HepG2 (cell line): ENCODE results near the gene GFOD1. TPM values are rescaled to one million over a fixed set of nuclear protein-coding genes. Genes with fewer than 3 reads are reported as not detected.

Experiments
- ATAC-seq: fragments of 200-7000 bp; cut with Tn5 transposase; 3 replicates; pipeline ENCODE4 v1.9.1; 2020; ENCODE audit warnings: mild to moderate bottlenecking, moderate library complexity
- BruUV-seq: library from RNA; stranded (reverse); fragments of 400-500 nt; replicated peaks from 2 replicates; lab custom pipeline; 2021; lab: Mats Ljungman, UMichigan
- CTCF ChIA-PET: fragments of 300-600 bp; formaldehyde crosslinking; extraction: SDS; loops from one replicate; lab custom pipeline; 2021; ENCODE audit warnings: low total read pairs, inconsistent platforms, low intra/inter-chr PET ratio; lab: Yijun Ruan, JAX
- POLR2A ChIA-PET: fragments of 350-600 bp; sonication (Branson Sonifier 250); formaldehyde crosslinking; loops from one replicate; lab custom pipeline; 2020; ENCODE audit warnings: antibody characterized with exemption, inconsistent platforms; lab: Yijun Ruan, JAX
- DNase-seq: peaks from one replicate; pipeline ENCODE4 v3.0.0-alpha.2; 2015; ENCODE audit warnings: low spot score
- FAIRE-seq: peaks from 3 replicates; lab custom pipeline; 2011; peaks lifted over from hg19 to GRCh38; lab: Jason Lieb, UNC
- H2AFZ ChIP-seq: one replicate; pipeline ENCODE4 v1.6.1; 2011; ENCODE audit warnings: low read length, inconsistent platforms
- H3K27ac ChIP-seq: fragments of 300-600 bp; 3 replicates; pipeline ENCODE4 v1.8.0; 2011; ENCODE audit warnings: mixed run types, mild to moderate bottlenecking, mixed read lengths, low read length, inconsistent platforms; ENCODE audit not compliant: insufficient read depth; ENCODE audit errors: extremely low read length
- H3K27me3 ChIP-seq, 2 experiments: fragments of 200-600 bp in 1 of 2; 2 replicates in 1 of 2; 3 replicates in 1 of 2; pipeline versions ENCODE4 v1.6.0 to v1.8.0; 2011; ENCODE audit warnings: low read length in 2 of 2, mild to moderate bottlenecking in 2 of 2, moderate library complexity in 2 of 2, inconsistent platforms in 1 of 2; ENCODE audit not compliant: insufficient read depth in 2 of 2, control insufficient read depth in 1 of 2
- H3K36me3 ChIP-seq, 2 experiments: fragments of 200-600 bp in 1 of 2; replicated peaks in 1 of 2; 2 replicates in 1 of 2; 3 replicates in 1 of 2; pipeline versions ENCODE4 v1.5.1 to v1.8.0; 2011; ENCODE audit warnings: low read length in 2 of 2, inconsistent platforms in 1 of 2; ENCODE audit not compliant: insufficient read depth in 2 of 2, control insufficient read depth in 1 of 2
- H3K4me1 ChIP-seq: 2 replicates; pipeline ENCODE4 v1.5.1; 2012; ENCODE audit warnings: low read length, inconsistent platforms; ENCODE audit not compliant: insufficient read depth
- H3K4me2 ChIP-seq: 2 replicates; pipeline ENCODE4 v1.6.0; 2011; ENCODE audit warnings: low read depth, low read length, inconsistent platforms
- H3K4me3 ChIP-seq, 3 experiments: fragments of 200-600 bp in 1 of 3; sonication (generic), shearing (Covaris generic) in 1 of 3; replicated peaks in 1 of 3; 2 replicates each; pipeline ENCODE4 v1.5.1; 2011 to 2016; ENCODE audit warnings: low read length in 3 of 3, inconsistent platforms in 2 of 3, low read depth in 2 of 3, mild to moderate bottlenecking in 2 of 3, control low read depth in 1 of 3, mixed read lengths in 1 of 3; ENCODE audit not compliant: insufficient read depth in 1 of 3
- H3K79me2 ChIP-seq: one replicate; pipeline ENCODE4 v1.6.1; 2011; ENCODE audit warnings: low read length, inconsistent platforms; ENCODE audit not compliant: insufficient read depth
- H3K9ac ChIP-seq: 2 replicates; pipeline ENCODE4 v1.6.0; 2011; ENCODE audit warnings: mild to moderate bottlenecking, low read depth, low read length, inconsistent platforms; ENCODE audit not compliant: insufficient read depth
- H3K9me3 ChIP-seq: 2 replicates; pipeline ENCODE4 v1.5.1; 2012; ENCODE audit warnings: mild to moderate bottlenecking, low read length
- H4K20me1 ChIP-seq: 2 replicates; pipeline ENCODE4 v1.6.0; 2011; ENCODE audit warnings: inconsistent platforms, mild to moderate bottlenecking, low read length, moderate library complexity; ENCODE audit not compliant: insufficient read depth
- CEBPB ChIP-seq: IDR thresholded peaks from 2 replicates; pipeline ENCODE4 v1.6.1; 2011; ENCODE audit warnings: low read depth, low read length, improper control_type of control experiment, borderline replicate concordance
- MAFK ChIP-seq, 2 experiments: IDR thresholded peaks in 1 of 2; conservative IDR thresholded peaks in 1 of 2; 2 replicates each; pipeline ENCODE4 v1.6.1; 2011; ENCODE audit warnings: improper control_type of control experiment in 2 of 2, low read length in 2 of 2
- PRPF4 ChIP-seq: fragments of 200-400 bp; formaldehyde crosslinking; IDR thresholded peaks from 2 replicates; pipeline ENCODE4 v1.6.1; 2016; ENCODE audit warnings: low read length, low read depth; ENCODE audit not compliant: poor library complexity, severe bottlenecking
- RFXANK ChIP-seq: IDR thresholded peaks from 2 replicates; pipeline ENCODE4 v1.6.1; 2016
- XRCC5 ChIP-seq: fragments of 200-400 bp; formaldehyde crosslinking; optimal IDR thresholded peaks from 2 replicates; pipeline ENCODE3; 2017; ENCODE audit warnings: mild to moderate bottlenecking, low read length
- ZIK1 ChIP-seq: sonication (generic); formaldehyde crosslinking; IDR thresholded peaks from 2 replicates; pipeline ENCODE4 v1.5.0; 2020; ENCODE audit warnings: mild to moderate bottlenecking, low read depth, missing genetic modification reagents, borderline replicate concordance
- ZNF225 ChIP-seq: sonication (generic); formaldehyde crosslinking; IDR thresholded peaks from 2 replicates; pipeline ENCODE4 v1.4.0; 2020; ENCODE audit warnings: mild to moderate bottlenecking, missing genetic modification reagents
- ZNF296 ChIP-seq: sonication (generic); formaldehyde crosslinking; conservative IDR thresholded peaks from 2 replicates; pipeline ENCODE4 v1.5.0; 2020; ENCODE audit warnings: mild to moderate bottlenecking, missing genetic modification reagents
- WGBS: methylation state at CpG from one replicate; pipeline ENCODE4 v1.1.6; 2017; ENCODE audit warnings: low lambda C conversion rate; 5-methylcytosine and 5-hydroxymethylcytosine counted together
- in situ Hi-C: cut with HindIII; loops from 2 replicates; pipeline ENCODE4 v1.10.0; 2017; ENCODE audit warnings: low pct_unique_long_range_greater_than_20kb; ENCODE audit not compliant: extremely low pct_ligation_motif_present
- intact Hi-C: fragments of 100-400 bp; cut with micrococcal nuclease; formaldehyde crosslinking; loops from one replicate; pipeline ENCODE4 v1.10.0; 2022; ENCODE audit not compliant: unreplicated experiment
- polyA plus RNA-seq, 8 experiments: library from polyadenylated mRNA; depleted of rRNA in 3 of 8; stranded (reverse) in 7 of 8; unstranded in 1 of 8; fragments of >200 nt; fragmentation: Illumina TruSeq in 4 of 8; extraction: Trizol in 4 of 8; gene quantifications; 2 replicates each; pipeline versions ENCODE4 v1.2.1 to v1.2.3, GENCODE V29; 2011 to 2016; ENCODE audit warnings: low read depth in 4 of 8, missing spikeins in 1 of 8, mixed read lengths in 1 of 8; ENCODE audit not compliant: insufficient read depth in 1 of 8
- total RNA-seq, 5 experiments: library from RNA; depleted of rRNA; stranded (reverse); fragments of >200 nt; fragmentation: Illumina TruSeq; extraction: Trizol; gene quantifications; 2 replicates each; pipeline ENCODE4 v1.2.3, GENCODE V29; 2016; ENCODE audit warnings: low read depth in 1 of 5
- TF ChIP-seq, protein P1 (sequence below): sonication (generic); formaldehyde crosslinking; IDR thresholded peaks from 2 replicates; pipeline ENCODE4 v1.4.0; 2020; ENCODE audit warnings: missing genetic modification reagents, low read depth, mild to moderate bottlenecking, borderline replicate concordance
- TF ChIP-seq, protein P2 (sequence below): sonication (generic); formaldehyde crosslinking; conservative IDR thresholded peaks from 2 replicates; pipeline ENCODE4 v1.8.0; 2022; ENCODE audit warnings: missing genetic modification reagents

Gene GFOD1
- total and polyA plus RNA-seq, 2 of the 13 experiments (the other 11 are each of a cell fraction or from before 2014, with no cell fraction given): 1.9 to 6.4 TPM

DNA sequence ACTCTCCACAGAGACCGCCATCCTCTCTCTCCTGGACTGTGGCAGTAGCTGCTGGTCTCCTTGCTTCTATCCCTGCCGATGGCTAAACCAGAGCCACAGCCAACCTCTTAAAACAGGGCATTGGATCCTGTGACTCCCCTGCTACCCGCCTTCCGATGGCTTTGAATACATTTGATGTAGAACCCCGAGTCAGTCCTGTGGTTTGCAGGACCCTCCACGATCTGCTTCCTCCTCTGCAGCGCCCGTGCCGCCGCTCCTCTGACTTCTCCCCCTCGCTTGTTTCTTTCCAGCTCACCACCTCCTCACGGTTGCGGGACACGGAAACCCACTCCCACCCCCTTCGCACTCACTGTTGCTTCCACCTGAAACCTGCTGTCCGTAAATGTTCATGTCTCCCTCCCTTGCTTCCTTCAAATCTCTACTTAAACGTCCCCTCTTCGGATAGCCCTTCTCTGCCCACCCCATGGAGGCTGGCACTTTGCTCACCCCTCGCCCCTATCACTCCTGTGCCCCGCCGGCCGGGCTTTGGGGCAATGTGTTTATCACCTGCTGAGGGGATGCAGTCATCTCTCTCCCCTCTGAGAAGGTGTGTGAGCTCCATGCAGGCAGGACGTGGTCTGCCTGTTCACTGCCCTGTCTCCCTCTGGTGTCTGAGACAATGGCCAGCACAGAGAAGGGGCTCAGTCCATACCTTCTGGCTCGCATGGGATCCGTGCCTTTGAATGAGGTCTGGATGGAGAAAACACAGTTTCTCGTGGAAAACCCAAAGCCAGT is 67.8 kb downstream of the GFOD1 start:
- intact Hi-C loops: no loop called here
- H3K9me3 ChIP-seq: no peaks in the 10 kb centered on the region
- no peaks in the 10 kb centered on the region for H3K27me3 ChIP-seq
- no peak for ATAC-seq
- H3K4me1 ChIP-seq: peaks cover 36% of the 10 kb centered on the region
- FAIRE-seq: no peak
- CTCF ChIA-PET: no interaction called here
- H3K36me3 ChIP-seq: no peaks in the 10 kb centered on the region
- no TSS peak for BruUV-seq
- DNase-seq: no peak
- no peak overlapping the region for H3K4me3 ChIP-seq
- H3K4me2 ChIP-seq: no peak overlapping the region
- 91% methylated on average over 26 of the region's 26 CpGs for WGBS
- POLR2A ChIA-PET: interaction anchor here (2.9 kb wide), 1 partner anchor 12 kb away, joined by 10 read pairs; no protein-coding TSS in a partner anchor
- no peak overlapping the region for H3K9ac ChIP-seq
- TF ChIP-seq RFXANK (CRISPR knock-in tag) (no peak), ZNF296 (CRISPR knock-in tag) (no peak), CEBPB (no peak), ZIK1 (no peak), ZNF225 (CRISPR knock-in tag) (no peak), MAFK (conservative IDR thresholded peaks at IDR 0.05 in 1 of 2, IDR thresholded peaks at IDR 0.05 in 1 of 2; ENCODE audit: low read length in 2 of 2) (no peak), PRPF4 (no peak), XRCC5 (no peak)
- TF ChIP-seq, protein P1, sequence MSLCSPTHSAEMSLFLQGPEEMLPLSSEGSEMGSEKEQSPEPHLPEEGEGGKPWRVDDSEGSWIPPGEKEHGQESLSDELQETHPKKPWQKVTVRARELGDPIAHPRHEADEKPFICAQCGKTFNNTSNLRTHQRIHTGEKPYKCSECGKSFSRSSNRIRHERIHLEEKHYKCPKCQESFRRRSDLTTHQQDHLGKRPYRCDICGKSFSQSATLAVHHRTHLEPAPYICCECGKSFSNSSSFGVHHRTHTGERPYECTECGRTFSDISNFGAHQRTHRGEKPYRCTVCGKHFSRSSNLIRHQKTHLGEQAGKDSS (CRISPR knock-in tag): no peak
- TF ChIP-seq, protein P2, sequence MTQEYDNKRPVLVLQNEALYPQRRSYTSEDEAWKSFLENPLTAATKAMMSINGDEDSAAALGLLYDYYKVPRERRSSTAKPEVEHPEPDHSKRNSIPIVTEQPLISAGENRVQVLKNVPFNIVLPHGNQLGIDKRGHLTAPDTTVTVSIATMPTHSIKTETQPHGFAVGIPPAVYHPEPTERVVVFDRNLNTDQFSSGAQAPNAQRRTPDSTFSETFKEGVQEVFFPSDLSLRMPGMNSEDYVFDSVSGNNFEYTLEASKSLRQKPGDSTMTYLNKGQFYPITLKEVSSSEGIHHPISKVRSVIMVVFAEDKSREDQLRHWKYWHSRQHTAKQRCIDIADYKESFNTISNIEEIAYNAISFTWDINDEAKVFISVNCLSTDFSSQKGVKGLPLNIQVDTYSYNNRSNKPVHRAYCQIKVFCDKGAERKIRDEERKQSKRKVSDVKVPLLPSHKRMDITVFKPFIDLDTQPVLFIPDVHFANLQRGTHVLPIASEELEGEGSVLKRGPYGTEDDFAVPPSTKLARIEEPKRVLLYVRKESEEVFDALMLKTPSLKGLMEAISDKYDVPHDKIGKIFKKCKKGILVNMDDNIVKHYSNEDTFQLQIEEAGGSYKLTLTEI (CRISPR knock-in tag): no peak
- TF ChIP-seq, all 625 proteins: peak for 0
- H3K27ac ChIP-seq: no peak overlapping the region
- in situ Hi-C loops: no loop called here
- H3K79me2 ChIP-seq: no peaks in the 10 kb centered on the region
- H4K20me1 ChIP-seq: no peaks in the 10 kb centered on the region
- H2AFZ ChIP-seq: no peak overlapping the region
